B cell (primary cell): ENCODE results near the gene ZNF346. TPM values are rescaled to one million over a fixed set of nuclear protein-coding genes. Genes with fewer than 3 reads are reported as not detected.
"Not testable (repeated sequence)": the region's sequence is repeated elsewhere in the genome, so short reads cannot be mapped to it uniquely, and the experiment has no call there.

Source experiments
- ATAC-seq: fragments of 200-7000 bp; cut with Tn5 transposase; one replicate; pipeline ENCODE4 v1.10.0; 2021; ENCODE audit warnings: low read depth, mild to moderate bottlenecking, moderate number of reproducible peaks, moderate library complexity
- CTCF ChIA-PET: fragments of 350-600 bp; sonication (Branson Sonifier 250); formaldehyde crosslinking; loops from one replicate; lab custom pipeline; 2021; ENCODE audit warnings: antibody characterized with exemption, inconsistent platforms; lab: Charles Lee
- POLR2A ChIA-PET: fragments of 350-600 bp; sonication (Branson Sonifier 250); formaldehyde crosslinking; loops from one replicate; lab custom pipeline; 2021; ENCODE audit warnings: antibody characterized with exemption; lab: Charles Lee
- DNase-seq: peaks from one replicate; pipeline ENCODE4 v3.0.0; 2013
- H2AFZ ChIP-seq: 2 replicates; pipeline ENCODE4 v1.6.1; 2012; ENCODE audit warnings: mild to moderate bottlenecking, low read depth, low read length; ENCODE audit not compliant: insufficient read depth, poor library complexity, severe bottlenecking
- H3K27ac ChIP-seq, 2 donors: 1 replicate in 1 of 2; 2 replicates in 1 of 2; pipeline ENCODE4 v1.5.1; 2012 to 2013; ENCODE audit warnings: low read length in 2 of 2, mild to moderate bottlenecking in 2 of 2, moderate library complexity in 1 of 2
- H3K27me3 ChIP-seq, 4 experiments: fragments of 200-600 bp in 1 of 4; sonication (generic) in 1 of 4; replicated peaks in 1 of 4; 1 replicate in 2 of 4; 2 replicates in 2 of 4; pipeline versions ENCODE4 v1.6.1 to v1.7.0; 2013 to 2016; ENCODE audit warnings: low read length in 3 of 4, mild to moderate bottlenecking in 2 of 4, mixed read lengths in 1 of 4, moderate library complexity in 1 of 4; ENCODE audit not compliant: insufficient read depth in 4 of 4, control insufficient read depth in 3 of 4; ENCODE audit errors: control extremely low read depth in 1 of 4
- H3K36me3 ChIP-seq, 2 experiments: replicated peaks in 1 of 2; 1 replicate in 1 of 2; 2 replicates in 1 of 2; pipeline versions ENCODE4 v1.6.1 to v1.7.1; 2013; ENCODE audit warnings: low read length in 1 of 2; ENCODE audit not compliant: insufficient read depth in 2 of 2, control insufficient read depth in 1 of 2; ENCODE audit errors: control extremely low read depth in 1 of 2, extremely low read depth in 1 of 2
- H3K4me1 ChIP-seq, 2 donors: fragments of 200-600 bp in 1 of 2; sonication (generic) in 1 of 2; 1 replicate in 1 of 2; 2 replicates in 1 of 2; pipeline versions ENCODE4 v1.5.1 to v1.6.1; 2013 to 2017; ENCODE audit warnings: low read length in 2 of 2; ENCODE audit not compliant: control insufficient read depth in 2 of 2, insufficient read depth in 2 of 2
- H3K4me2 ChIP-seq: replicated peaks from 2 replicates; pipeline ENCODE3; 2012; ENCODE audit warnings: mild to moderate bottlenecking, low read depth, low read length; ENCODE audit not compliant: poor library complexity, severe bottlenecking
- H3K4me3 ChIP-seq, 5 experiments: fragments of 200-600 bp in 1 of 5; sonication (generic) in 1 of 5; 1 replicate in 3 of 5; 2 replicates in 2 of 5; pipeline versions ENCODE4 v1.5.1 to v1.7.0; 2011 to 2016; ENCODE audit warnings: low read length in 4 of 5, mild to moderate bottlenecking in 4 of 5, low read depth in 2 of 5, control low read depth in 1 of 5, moderate library complexity in 1 of 5; ENCODE audit not compliant: insufficient read depth in 1 of 5; ENCODE audit errors: control extremely low read depth in 1 of 5, extremely low read depth in 1 of 5
- H3K79me2 ChIP-seq: fragments of 200-600 bp; sonication (generic); one replicate; pipeline ENCODE4 v1.6.0; 2016; ENCODE audit warnings: low read length; ENCODE audit not compliant: control insufficient read depth, insufficient read depth
- H3K9ac ChIP-seq: fragments of 200-600 bp; sonication (generic); 2 replicates; pipeline ENCODE4 v1.6.1; 2017; ENCODE audit warnings: mild to moderate bottlenecking, low read length, moderate library complexity
- H3K9me3 ChIP-seq, 3 donors: one replicate each; pipeline versions ENCODE4 v1.6.1 to v1.7.1; 2013; ENCODE audit warnings: low read length in 2 of 3; ENCODE audit not compliant: control insufficient read depth in 2 of 3, insufficient read depth in 1 of 3; ENCODE audit errors: control extremely low read depth in 1 of 3
- H4K20me1 ChIP-seq: 2 replicates; pipeline ENCODE4 v1.6.0; 2012; ENCODE audit warnings: mild to moderate bottlenecking, low read length; ENCODE audit not compliant: insufficient read depth, control insufficient read depth, poor library complexity, severe bottlenecking
- H3K27ac Mint-ChIP-seq: one replicate; pipeline ENCODE4 v1.8.0; 2021; ENCODE audit warnings: mixed read lengths
- H3K27me3 Mint-ChIP-seq: one replicate; pipeline ENCODE4 v1.8.0; 2021; ENCODE audit warnings: mixed read lengths
- H3K4me1 Mint-ChIP-seq: one replicate; pipeline ENCODE4 v1.8.0; 2021; ENCODE audit warnings: mixed read lengths
- H3K4me3 Mint-ChIP-seq: one replicate; pipeline ENCODE4 v1.8.0; 2021; ENCODE audit warnings: mixed read lengths
- H3K9me3 Mint-ChIP-seq: one replicate; pipeline ENCODE4 v1.8.0; 2022; ENCODE audit warnings: mixed read lengths; ENCODE audit not compliant: insufficient read depth
- CTCF ChIP-seq: fragments of 200-600 bp; IDR thresholded peaks from one replicate; pipeline ENCODE4 v1.8.0; 2022; ENCODE audit warnings: antibody characterized with exemption, mild to moderate bottlenecking
- EZH2 ChIP-seq: IDR thresholded peaks from 2 replicates; pipeline ENCODE4 v1.6.1; 2012; ENCODE audit warnings: borderline replicate concordance, low read depth, mild to moderate bottlenecking, moderate library complexity, low read length; ENCODE audit not compliant: insufficient read depth, poor library complexity, severe bottlenecking
- WGBS: methylation state at CpG from one replicate; pipeline ENCODE4 v1.1.5; 2013; ENCODE audit warnings: missing lambda C conversion rate; ENCODE audit not compliant: insufficient coverage; 5-methylcytosine and 5-hydroxymethylcytosine counted together
- intact Hi-C: fragments of 100-400 bp; cut with micrococcal nuclease; formaldehyde crosslinking; loops from one replicate; pipeline ENCODE4 v1.10.0; 2022
- polyA plus RNA-seq: library from polyadenylated mRNA; depleted of rRNA; stranded (reverse); fragments of >200 nt; gene quantifications from 2 replicates; pipeline ENCODE4 v1.2.3, GENCODE V29; 2012
- total RNA-seq, 2 donors: library from RNA; stranded (reverse); fragments of 120-200 nt in 1 of 2; gene quantifications; 1 replicate in 1 of 2; 2 replicates in 1 of 2; pipeline versions ENCODE4 v1.2.3 to v1.2.4, GENCODE V29; 2013 to 2022

Gene ZNF346
- total and polyA plus RNA-seq, 2 donors (not counting 1 experiment from before 2014, with no cell fraction given), result 20.2 to 38.4 TPM

GRCh38 chr5:177045631-177046030 is 23.1 kb downstream of the ZNF346 start:
- H3K79me2 ChIP-seq, result no peaks in the 10 kb centered on the region
- no peak for DNase-seq
- H3K27me3 ChIP-seq, result no peaks in the 10 kb centered on the region
- no peak overlapping the region for H3K4me2 ChIP-seq
- TF ChIP-seq CTCF (no peak), EZH2 (no peak)
- no peaks in the 10 kb centered on the region for H3K4me1 ChIP-seq
- no peaks in the 10 kb centered on the region for H3K9me3 Mint-ChIP-seq
- ChIA-PET CTCF (interaction anchor here (0.5 to 1.3 kb wide), 3 partner anchors 27 to 676 kb away, joined by 3 to 4 read pairs (median 3); no protein-coding TSS in a partner anchor), POLR2A (no interaction called here)
- no peak overlapping the region for H3K9ac ChIP-seq
- H4K20me1 ChIP-seq, result no peaks in the 10 kb centered on the region
- H3K4me1 Mint-ChIP-seq, result no peaks in the 10 kb centered on the region
- WGBS, result 83% methylated on average over 2 of the region's 4 CpGs
- no peaks in the 10 kb centered on the region for H3K9me3 ChIP-seq
- H2AFZ ChIP-seq, result no peak overlapping the region
- no peak overlapping the region for H3K27ac ChIP-seq
- H3K36me3 ChIP-seq, result peaks cover 1 to 69% of the 10 kb centered on the region in 2 experiments
- no peak overlapping the region for H3K4me3 Mint-ChIP-seq
- no peak overlapping the region for H3K4me3 ChIP-seq
- intact Hi-C loops, result no loop called here
- no peak for ATAC-seq
- H3K27ac Mint-ChIP-seq, result no peak overlapping the region
- H3K27me3 Mint-ChIP-seq, result no peaks in the 10 kb centered on the region

GRCh38 chr5:177048531-177048930 is 26.0 kb downstream of the ZNF346 start:
- CTCF ChIA-PET, H4K20me1 ChIP-seq, H3K4me1 ChIP-seq, H3K27ac ChIP-seq, H3K9me3 Mint-ChIP-seq, H3K9me3 ChIP-seq, H3K4me2 ChIP-seq, H3K27me3 ChIP-seq, DNase-seq, ATAC-seq, H3K4me1 Mint-ChIP-seq, H2AFZ ChIP-seq, intact Hi-C loops, H3K4me3 Mint-ChIP-seq, H3K4me3 ChIP-seq, H3K27ac Mint-ChIP-seq, H3K79me2 ChIP-seq, H3K9ac ChIP-seq, H3K27me3 Mint-ChIP-seq, POLR2A ChIA-PET: not testable (repeated sequence)
- 94% methylated on average over 5 of the region's 7 CpGs for WGBS
- H3K36me3 ChIP-seq, result peaks cover 0 to 58% of the 10 kb centered on the region in 2 experiments
